Smooth muscle cell (in vitro differentiated cells): ENCODE data around the gene ANKRD13A. TPM values are rescaled to one million over a fixed set of nuclear protein-coding genes. Genes with fewer than 3 reads are reported as not detected.

Experiments used
- DNase-seq: peaks from one replicate; lab custom pipeline; 2025; ENCODE audit not compliant: unreplicated experiment; lab: John Stamatoyannopoulos, UW
- H2AFZ ChIP-seq: fragments of 200-600 bp; sonication (generic); 2 replicates; pipeline ENCODE4 v1.6.0; 2016; ENCODE audit warnings: antibody characterized with exemption, low read depth, mild to moderate bottlenecking
- H3F3A ChIP-seq: fragments of 200-600 bp; sonication (generic); 2 replicates; pipeline ENCODE4 v1.6.0; 2017; ENCODE audit warnings: antibody characterized with exemption, low read depth
- H3K27ac ChIP-seq: fragments of 200-600 bp; sonication (generic); 2 replicates; pipeline ENCODE4 v1.5.1; 2016; ENCODE audit warnings: low read depth, mild to moderate bottlenecking
- H3K27me3 ChIP-seq: fragments of 200-600 bp; sonication (generic); 2 replicates; pipeline ENCODE4 v1.6.1; 2016; ENCODE audit warnings: low read depth, mild to moderate bottlenecking
- H3K36me3 ChIP-seq: fragments of 200-600 bp; sonication (generic); 2 replicates; pipeline ENCODE4 v1.5.1; 2016; ENCODE audit warnings: low read depth
- H3K4me1 ChIP-seq: fragments of 200-600 bp; sonication (generic); 2 replicates; pipeline ENCODE4 v1.5.1; 2016; ENCODE audit warnings: low read depth
- H3K4me2 ChIP-seq: fragments of 200-600 bp; sonication (generic); 2 replicates; pipeline ENCODE4 v1.6.0; 2016; ENCODE audit warnings: mild to moderate bottlenecking
- H3K4me3 ChIP-seq: fragments of 200-600 bp; sonication (generic); 2 replicates; pipeline ENCODE4 v1.5.1; 2016; ENCODE audit warnings: mild to moderate bottlenecking
- H3K79me2 ChIP-seq: fragments of 200-600 bp; sonication (generic); 2 replicates; pipeline ENCODE4 v1.6.0; 2016; ENCODE audit warnings: low read depth, mild to moderate bottlenecking
- H3K9ac ChIP-seq: fragments of 200-600 bp; sonication (generic); 2 replicates; pipeline ENCODE4 v1.6.0; 2016; ENCODE audit warnings: low read depth
- H3K9me3 ChIP-seq: fragments of 200-600 bp; sonication (generic); replicated peaks from 2 replicates; pipeline ENCODE4 v1.5.1; 2016; ENCODE audit warnings: low read depth
- H4K20me1 ChIP-seq: fragments of 200-600 bp; sonication (generic); 2 replicates; pipeline ENCODE4 v1.6.0; 2016; ENCODE audit warnings: low read depth
- WGBS: methylation state at CpG from one replicate; pipeline ENCODE4 v1.1.7; 2016; ENCODE audit warnings: low lambda C conversion rate; 5-methylcytosine and 5-hydroxymethylcytosine counted together
- polyA plus RNA-seq: library from polyadenylated mRNA; unstranded; fragments of >200 nt; fragmentation: Nextera tagmentation; extraction: Ambion mirVana; gene quantifications from 2 replicates; pipeline ENCODE4 v1.2.1, GENCODE V29; 2016
- total RNA-seq: library from RNA; depleted of rRNA; stranded (reverse); fragments of >200 nt; gene quantifications from 2 replicates; pipeline ENCODE4 v1.2.3, GENCODE V29; 2014
- TF ChIP-seq, protein P1 (sequence below): fragments of 200-600 bp; sonication (generic); IDR thresholded peaks from 2 replicates; pipeline ENCODE4 v1.5.1; 2017; ENCODE audit warnings: borderline replicate concordance, mild to moderate bottlenecking, antibody characterized with exemption; ENCODE audit not compliant: insufficient read depth, poor library complexity, severe bottlenecking

The ANKRD13A gene
- total and polyA plus RNA-seq, 2 experiments from 2014 or later: 11.6 to 31.1 TPM

DNA sequence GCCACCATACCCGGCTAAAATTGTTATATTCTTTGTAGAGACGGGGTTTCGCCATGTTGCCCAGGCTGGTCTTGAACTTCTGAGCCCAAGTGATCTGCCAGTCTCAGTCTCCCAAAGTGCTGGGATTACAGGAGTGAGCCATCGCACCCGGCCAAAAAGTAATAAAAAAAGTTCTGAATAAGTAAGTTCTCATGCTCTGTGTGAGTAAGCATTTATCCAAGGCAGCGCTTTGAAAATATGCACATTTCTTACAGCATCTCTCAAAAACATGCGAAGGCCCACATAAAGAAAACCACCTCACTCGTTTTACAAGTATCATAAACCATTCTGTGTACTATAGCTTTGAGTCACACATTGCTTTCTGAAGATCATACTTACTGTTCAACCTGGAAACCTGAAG is 11.6 kb upstream of the ANKRD13A start:
- WGBS: 94% methylated on average over 8 of the region's 8 CpGs

DNA sequence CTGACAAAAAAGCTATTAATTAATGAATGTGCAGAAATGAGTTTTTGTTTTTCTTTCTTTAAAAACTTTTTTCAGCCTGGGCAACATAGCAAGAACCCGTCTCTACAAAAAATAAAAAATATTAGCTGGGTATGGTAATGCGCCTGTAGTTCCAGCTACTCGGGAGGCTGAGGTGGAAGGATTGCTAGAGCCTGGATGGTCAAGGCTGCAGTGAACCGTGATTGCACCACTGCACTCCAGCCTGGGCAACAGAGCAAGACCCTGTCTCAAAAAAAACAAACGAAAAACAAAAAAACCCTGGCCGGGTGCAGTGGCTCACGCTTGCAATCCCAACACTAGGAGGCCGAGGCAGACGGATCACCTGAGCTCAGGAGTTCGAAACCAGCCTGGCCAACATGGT is 11.0 kb upstream of the ANKRD13A start:
- no peaks in the 10 kb centered on the region for H3F3A ChIP-seq
- WGBS: 98% methylated on average over 10 of the region's 10 CpGs
- H3K4me3 ChIP-seq: no peak overlapping the region
- no peaks in the 10 kb centered on the region for H3K4me1 ChIP-seq
- peaks cover 24% of the 10 kb centered on the region for H3K79me2 ChIP-seq
- H3K9me3 ChIP-seq: no peaks in the 10 kb centered on the region
- TF ChIP-seq, protein P1, sequence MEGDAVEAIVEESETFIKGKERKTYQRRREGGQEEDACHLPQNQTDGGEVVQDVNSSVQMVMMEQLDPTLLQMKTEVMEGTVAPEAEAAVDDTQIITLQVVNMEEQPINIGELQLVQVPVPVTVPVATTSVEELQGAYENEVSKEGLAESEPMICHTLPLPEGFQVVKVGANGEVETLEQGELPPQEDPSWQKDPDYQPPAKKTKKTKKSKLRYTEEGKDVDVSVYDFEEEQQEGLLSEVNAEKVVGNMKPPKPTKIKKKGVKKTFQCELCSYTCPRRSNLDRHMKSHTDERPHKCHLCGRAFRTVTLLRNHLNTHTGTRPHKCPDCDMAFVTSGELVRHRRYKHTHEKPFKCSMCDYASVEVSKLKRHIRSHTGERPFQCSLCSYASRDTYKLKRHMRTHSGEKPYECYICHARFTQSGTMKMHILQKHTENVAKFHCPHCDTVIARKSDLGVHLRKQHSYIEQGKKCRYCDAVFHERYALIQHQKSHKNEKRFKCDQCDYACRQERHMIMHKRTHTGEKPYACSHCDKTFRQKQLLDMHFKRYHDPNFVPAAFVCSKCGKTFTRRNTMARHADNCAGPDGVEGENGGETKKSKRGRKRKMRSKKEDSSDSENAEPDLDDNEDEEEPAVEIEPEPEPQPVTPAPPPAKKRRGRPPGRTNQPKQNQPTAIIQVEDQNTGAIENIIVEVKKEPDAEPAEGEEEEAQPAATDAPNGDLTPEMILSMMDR: no peak
- H3K27ac ChIP-seq: no peak overlapping the region
- H3K27me3 ChIP-seq: no peaks in the 10 kb centered on the region
- no peak overlapping the region for H2AFZ ChIP-seq
- no peak overlapping the region for H3K9ac ChIP-seq
- H3K4me2 ChIP-seq: no peak overlapping the region
- no peak for DNase-seq
- peaks cover 15% of the 10 kb centered on the region for H3K36me3 ChIP-seq
- peaks cover 12% of the 10 kb centered on the region for H4K20me1 ChIP-seq

More for the DNA sequence above, 11.6 kb upstream of the ANKRD13A start:
- H3K9me3 ChIP-seq: no peaks in the 10 kb centered on the region
- H3K27ac ChIP-seq: no peak overlapping the region
- no peaks in the 10 kb centered on the region for H3K27me3 ChIP-seq
- no peak overlapping the region for H3K9ac ChIP-seq
- peaks cover 18% of the 10 kb centered on the region for H3K79me2 ChIP-seq
- no peak overlapping the region for H2AFZ ChIP-seq
- H3K36me3 ChIP-seq: peaks cover 20% of the 10 kb centered on the region
- DNase-seq: no peak
- H3K4me1 ChIP-seq: no peaks in the 10 kb centered on the region
- H3K4me3 ChIP-seq: no peak overlapping the region
- H3K4me2 ChIP-seq: no peak overlapping the region
- peaks cover 5% of the 10 kb centered on the region for H4K20me1 ChIP-seq
- TF ChIP-seq, protein P1: no peak
- no peaks in the 10 kb centered on the region for H3F3A ChIP-seq

DNA sequence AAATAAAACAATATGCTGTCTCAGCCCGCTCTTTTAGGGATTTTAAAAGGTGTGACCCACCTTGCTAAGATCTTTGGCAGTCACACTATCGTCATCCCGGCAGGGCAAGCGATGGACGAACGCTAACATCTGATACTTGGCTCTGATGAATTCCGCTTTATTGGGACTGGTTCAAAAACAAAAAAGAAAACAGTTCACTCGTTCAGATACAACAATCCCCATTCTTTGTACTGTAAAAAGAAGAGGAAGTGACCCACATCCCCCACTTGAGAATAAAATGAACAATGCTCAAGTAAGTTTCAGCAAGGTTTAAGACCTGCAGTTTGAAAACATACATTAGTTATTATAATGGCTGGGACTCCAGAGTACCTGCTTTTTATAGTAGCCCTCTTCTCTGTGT is 10.3 kb upstream of the ANKRD13A start:
- H3K27ac ChIP-seq: no peak overlapping the region
- no peaks in the 10 kb centered on the region for H3K9me3 ChIP-seq
- WGBS: 99% methylated on average over 8 of the region's 8 CpGs
- peaks cover 31% of the 10 kb centered on the region for H3K79me2 ChIP-seq
- no peak overlapping the region for H2AFZ ChIP-seq
- H3F3A ChIP-seq: no peaks in the 10 kb centered on the region
- no peak for DNase-seq
- H3K4me2 ChIP-seq: no peak overlapping the region
- no peaks in the 10 kb centered on the region for H3K4me1 ChIP-seq
- no peak overlapping the region for H3K9ac ChIP-seq
- H3K36me3 ChIP-seq: peaks cover 10% of the 10 kb centered on the region
- peaks cover 17% of the 10 kb centered on the region for H4K20me1 ChIP-seq
- no peak overlapping the region for H3K4me3 ChIP-seq
- H3K27me3 ChIP-seq: no peaks in the 10 kb centered on the region
- TF ChIP-seq, protein P1: no peak

DNA sequence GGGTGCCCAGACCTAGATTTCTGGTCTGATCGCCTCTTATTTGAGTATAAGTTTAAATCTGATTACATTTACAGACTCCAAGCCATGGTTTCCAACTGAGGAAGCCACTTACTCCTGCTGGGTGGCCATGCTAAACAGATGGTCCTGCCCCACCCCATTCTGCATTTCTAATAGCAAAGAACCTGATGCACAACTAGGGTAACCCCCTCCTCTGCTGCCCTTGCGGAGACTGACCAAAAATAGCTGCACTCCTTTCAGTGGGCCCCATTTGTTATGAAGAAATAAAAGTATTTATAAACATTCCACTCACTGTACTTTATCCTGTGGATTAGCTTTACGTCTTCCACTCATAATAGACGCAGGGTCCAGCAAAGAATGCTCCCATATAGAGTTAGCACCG is 9.8 kb upstream of the ANKRD13A start:
- peaks cover 22% of the 10 kb centered on the region for H4K20me1 ChIP-seq
- no peaks in the 10 kb centered on the region for H3K9me3 ChIP-seq
- H3K27me3 ChIP-seq: no peaks in the 10 kb centered on the region
- no peaks in the 10 kb centered on the region for H3F3A ChIP-seq
- no peak overlapping the region for H3K4me2 ChIP-seq
- TF ChIP-seq, protein P1: no peak
- no peak overlapping the region for H3K9ac ChIP-seq
- 73% methylated on average over 5 of the region's 5 CpGs for WGBS
- H3K79me2 ChIP-seq: peaks cover 36% of the 10 kb centered on the region
- H3K4me1 ChIP-seq: no peaks in the 10 kb centered on the region
- no peak for DNase-seq
- H3K27ac ChIP-seq: no peak overlapping the region
- peaks cover 10% of the 10 kb centered on the region for H3K36me3 ChIP-seq
- no peak overlapping the region for H3K4me3 ChIP-seq
- no peak overlapping the region for H2AFZ ChIP-seq
